GM12872 (cell line): ENCODE measurements around the gene PROSER3.

Experiments
- CTCF ChIP-seq: IDR thresholded peaks from 3 replicates; pipeline ENCODE4 v1.5.1; 2011; ENCODE audit warnings: low read depth, mild to moderate bottlenecking, low read length, moderate library complexity; ENCODE audit not compliant: insufficient read depth

The PROSER3 gene

GRCh38 chr19:35786299-35787160, 28.6 kb downstream of the PROSER3 start:
- no peak for TF ChIP-seq CTCF

DNA sequence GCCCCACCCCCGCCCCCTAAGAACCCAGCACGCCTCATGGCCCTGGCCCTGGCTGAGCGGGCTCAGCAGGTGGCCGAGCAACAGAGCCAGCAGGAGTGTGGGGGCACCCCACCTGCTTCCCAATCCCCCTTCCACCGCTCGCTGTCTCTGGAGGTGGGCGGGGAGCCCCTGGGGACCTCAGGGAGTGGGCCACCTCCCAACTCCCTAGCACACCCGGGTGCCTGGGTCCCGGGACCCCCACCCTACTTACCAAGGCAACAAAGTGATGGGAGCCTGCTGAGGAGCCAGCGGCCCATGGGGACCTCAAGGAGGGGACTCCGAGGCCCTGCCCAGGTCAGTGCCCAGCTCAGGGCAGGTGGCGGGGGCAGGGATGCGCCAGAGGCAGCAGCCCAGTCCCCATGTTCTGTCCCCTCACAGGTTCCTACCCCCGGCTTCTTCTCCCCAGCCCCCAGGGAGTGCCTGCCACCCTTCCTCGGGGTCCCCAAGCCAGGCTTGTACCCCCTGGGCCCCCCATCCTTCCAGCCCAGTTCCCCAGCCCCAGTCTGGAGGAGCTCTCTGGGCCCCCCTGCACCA, 29.3 kb downstream of the PROSER3 start:
- TF ChIP-seq CTCF = no peak

DNA sequence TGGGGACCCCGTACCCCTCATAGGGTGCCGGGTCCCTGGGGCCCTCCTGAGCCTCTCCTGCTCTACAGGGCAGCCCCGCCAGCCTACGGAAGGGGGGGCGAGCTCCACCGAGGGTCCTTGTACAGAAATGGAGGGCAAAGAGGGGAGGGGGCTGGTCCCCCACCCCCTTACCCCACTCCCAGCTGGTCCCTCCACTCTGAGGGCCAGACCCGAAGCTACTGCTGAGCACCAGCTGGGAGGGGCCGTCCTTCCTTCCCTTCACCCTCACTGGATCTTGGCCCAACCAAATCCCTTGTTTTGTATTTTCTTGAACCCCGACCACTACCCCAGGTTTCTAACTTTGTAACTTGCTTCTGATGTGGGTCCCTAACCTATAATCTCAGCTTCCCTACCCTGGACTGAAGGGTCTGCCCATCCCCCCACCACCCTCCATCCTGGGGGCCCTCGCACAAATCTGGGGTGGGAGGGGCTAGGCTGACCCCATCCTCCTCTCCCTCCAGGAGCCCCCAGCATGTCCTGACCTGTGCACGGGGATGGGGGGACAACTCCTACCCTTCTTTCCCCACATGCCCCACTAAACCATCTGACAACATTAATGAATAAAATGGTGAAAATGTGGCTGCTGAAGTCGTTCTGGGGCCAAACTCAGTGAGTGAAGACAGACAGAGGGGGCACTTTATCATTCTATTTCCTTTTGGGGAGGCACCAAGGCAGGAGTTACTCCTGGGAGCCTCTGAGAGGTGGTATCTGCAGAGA, 30.4 kb downstream of the PROSER3 start:
- no peak for TF ChIP-seq CTCF

DNA sequence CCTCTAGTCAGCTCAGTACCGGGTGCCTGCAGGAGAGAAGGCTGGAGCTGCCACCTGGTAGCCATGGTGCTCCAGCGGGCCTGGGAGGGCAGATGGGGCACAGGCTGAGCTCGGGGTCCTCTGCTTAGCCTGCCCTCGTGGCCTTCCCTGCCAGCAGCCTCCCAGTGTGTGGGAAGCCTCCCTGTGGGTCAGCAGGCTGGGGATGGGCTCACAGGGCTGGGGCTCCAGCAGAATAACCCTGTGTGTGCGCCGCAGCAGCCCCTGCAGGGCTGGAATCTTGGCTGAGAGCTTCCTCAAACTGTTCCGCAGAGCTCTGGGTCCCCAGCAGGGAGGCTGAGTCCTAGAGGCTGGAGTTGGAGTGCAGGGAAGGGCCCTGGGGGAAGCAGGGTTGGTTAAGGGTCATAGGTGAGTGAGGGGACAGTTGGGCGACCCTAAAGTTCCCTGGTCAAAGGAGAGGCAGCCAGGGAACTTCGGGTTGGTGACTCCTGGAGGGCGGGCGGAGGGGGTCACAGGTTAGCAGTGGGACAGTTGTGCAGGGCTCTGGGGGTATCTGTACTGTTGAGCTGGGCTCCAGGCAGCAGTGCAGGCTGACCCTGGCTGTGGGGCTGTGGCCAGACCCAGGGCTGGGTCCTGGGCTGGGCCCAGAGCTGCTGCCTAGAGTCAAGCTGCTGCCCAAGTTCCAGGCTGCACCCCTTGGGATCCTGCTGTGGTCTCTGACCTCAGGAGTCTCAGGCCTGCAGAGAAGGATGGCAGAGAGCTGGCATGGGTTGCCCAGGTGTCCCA, 31.4 kb downstream of the PROSER3 start:
- no peak for TF ChIP-seq CTCF

GRCh38 chr19:35789978-35790944, 32.3 kb downstream of the PROSER3 start:
- no peak for TF ChIP-seq CTCF

DNA sequence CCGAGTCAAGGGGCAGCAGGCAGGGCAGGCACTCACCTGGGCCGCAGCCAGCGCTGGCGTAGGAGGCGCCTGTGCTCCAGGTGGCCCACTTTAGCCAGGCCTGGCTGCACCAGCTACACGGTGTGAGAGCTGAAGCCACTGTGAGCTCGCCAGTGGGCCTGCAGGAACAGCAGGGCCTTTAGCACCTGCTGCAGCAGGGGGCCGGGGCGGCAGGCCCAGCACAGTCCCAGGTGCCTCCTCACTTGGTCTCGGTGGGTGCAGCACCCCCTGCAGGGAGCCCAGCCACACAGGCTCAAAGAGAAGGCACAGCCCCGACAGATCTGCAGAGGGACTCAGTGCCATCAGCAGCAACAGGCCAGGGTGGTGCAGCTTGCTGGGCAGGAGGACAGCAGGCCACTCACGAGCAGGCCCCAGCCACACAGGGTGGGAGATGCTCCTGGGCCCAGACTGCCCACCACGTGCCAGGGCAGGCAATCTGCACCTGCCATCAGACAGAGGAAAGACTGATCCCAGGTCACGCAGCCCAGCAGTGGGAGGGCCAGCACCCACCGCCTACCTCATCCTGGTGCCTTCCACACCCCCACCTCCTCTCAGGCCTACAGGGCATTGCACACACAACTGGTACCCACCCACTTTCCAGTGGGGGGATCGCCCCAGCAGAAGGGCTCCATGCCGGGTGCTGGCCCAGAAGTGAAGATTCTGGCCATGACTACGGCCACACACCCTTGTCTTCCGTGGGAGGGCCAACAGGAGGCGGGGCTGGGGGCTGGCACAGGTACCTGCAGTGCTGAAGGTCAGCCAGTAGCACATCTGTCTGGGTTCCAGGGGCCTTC, 33.2 kb downstream of the PROSER3 start:
- TF ChIP-seq CTCF = peak; percentile 45
